HG02943 (cell line): ENCODE data around the gene PRPH2.

Experiments
- ATAC-seq: cut with Tn5 transposase; IDR thresholded peaks from one replicate; pipeline ENCODE4 v1.9.1; 2021; ENCODE audit warnings: mild to moderate bottlenecking, low read depth, moderate library complexity; ENCODE audit not compliant: unreplicated experiment

The PRPH2 gene

GRCh38 chr6:42652024-42652746, 70.2 kb downstream of the PRPH2 start:
- ATAC-seq = no peak
